ENCODE measurements around the gene LIN7A.

- no peak for TF ChIP-seq CTCF (IDR thresholded peaks at IDR 0.05)
- no peak for TF ChIP-seq POLR2AphosphoS5 (IDR thresholded peaks at IDR 0.05; ENCODE audit: low read depth, low read length)
Observed at GRCh38 chr12:80925237-80925636, 12.5 kb downstream of the LIN7A start.

Data from Panc1 (cell line).